Right renal cortex interstitium (tissue), 3 donors: ENCODE measurements around the gene AQP10. TPM values are rescaled to one million over a fixed set of nuclear protein-coding genes. Genes with fewer than 3 reads are reported as not detected.
"Not testable (repeated sequence)": the region's sequence is repeated elsewhere in the genome, so short reads cannot be mapped to it uniquely, and the experiment has no call there.

Experiments
- DNase-seq, 3 donors: peaks; one replicate each; pipeline ENCODE4 v3.0.0-alpha.2; 2013; ENCODE audit warnings: low read depth in 3 of 3, low spot score in 2 of 3
- polyA plus RNA-seq, 3 donors: library from polyadenylated mRNA; unstranded; fragments of 120-200 nt; gene quantifications; one replicate each; pipeline ENCODE4 v1.2.1, GENCODE V29; 2013; ENCODE audit not compliant: insufficient read length in 3 of 3

AQP10 gene
- polyA plus RNA-seq, 3 donors: 0.07 to 0.18 TPM; not detected in 1

- no peak for DNase-seq
These were observed 22.1 kb downstream of the AQP10 start for GRCh38 chr1:154342836-154343472.

DNA sequence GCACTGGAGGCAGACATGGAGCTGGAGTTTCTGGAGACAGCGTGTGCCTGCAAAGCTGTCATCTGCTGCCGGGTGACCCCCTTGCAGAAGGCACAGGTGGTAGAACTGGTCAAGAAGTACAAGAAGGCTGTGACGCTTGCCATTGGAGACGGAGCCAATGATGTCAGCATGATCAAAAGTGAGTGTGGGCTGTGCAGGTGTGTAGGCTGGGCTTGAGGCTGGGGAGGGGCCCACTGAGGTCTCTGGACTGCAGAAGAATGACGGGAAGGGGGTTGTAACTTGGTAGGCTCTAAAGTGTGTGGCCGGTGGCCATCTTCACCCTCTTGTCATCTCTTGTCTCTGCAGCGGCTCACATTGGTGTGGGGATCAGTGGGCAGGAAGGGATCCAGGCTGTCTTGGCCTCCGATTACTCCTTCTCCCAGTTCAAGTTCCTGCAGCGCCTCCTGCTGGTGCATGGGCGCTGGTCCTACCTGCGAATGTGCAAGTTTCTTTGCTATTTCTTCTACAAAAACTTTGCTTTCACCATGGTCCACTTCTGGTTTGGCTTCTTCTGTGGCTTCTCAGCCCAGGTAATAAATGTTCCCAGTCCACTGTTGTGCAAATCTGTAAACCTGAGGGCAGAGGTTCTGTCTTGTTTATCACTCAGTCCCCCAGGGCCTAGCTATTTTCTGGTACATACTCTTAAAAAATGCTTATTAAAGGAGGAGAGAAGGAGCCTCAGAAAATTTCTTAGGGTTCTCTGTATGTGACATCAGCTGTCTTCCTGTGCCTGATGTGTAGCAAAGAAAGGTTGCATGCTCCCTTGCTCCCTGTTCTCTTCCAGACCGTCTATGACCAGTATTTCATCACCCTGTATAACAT, 24.3 kb downstream of the AQP10 start:
- DNase-seq: no peak

GRCh38 chr1:154346276-154346917, 25.5 kb downstream of the AQP10 start:
- DNase-seq: no peak

GRCh38 chr1:154347961-154348360, 27.1 kb downstream of the AQP10 start:
- DNase-seq: no peak

DNA sequence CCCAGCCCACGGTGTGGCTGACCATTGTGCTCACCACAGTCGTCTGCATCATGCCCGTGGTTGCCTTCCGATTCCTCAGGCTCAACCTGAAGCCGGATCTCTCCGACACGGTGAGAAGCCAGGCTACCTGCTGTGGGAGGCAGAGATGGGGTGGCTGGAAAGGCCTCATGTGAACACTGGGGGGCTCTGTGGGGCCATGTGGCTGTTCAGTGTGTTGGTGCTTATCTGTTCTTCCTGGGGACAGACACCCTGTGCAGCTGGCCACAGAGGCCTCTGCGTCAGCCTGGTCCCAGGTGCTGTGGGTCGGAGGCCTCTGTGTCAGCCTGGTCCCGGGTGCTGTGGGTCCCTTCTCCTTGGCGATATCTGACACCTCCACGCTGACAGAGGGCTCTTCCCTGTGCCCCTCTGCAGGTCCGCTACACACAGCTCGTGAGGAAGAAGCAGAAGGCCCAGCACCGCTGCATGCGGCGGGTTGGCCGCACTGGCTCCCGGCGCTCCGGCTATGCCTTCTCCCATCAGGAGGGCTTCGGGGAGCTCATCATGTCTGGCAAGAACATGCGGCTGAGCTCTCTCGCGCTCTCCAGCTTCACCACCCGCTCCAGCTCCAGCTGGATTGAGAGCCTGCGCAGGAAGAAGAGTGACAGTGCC, 27.7 kb downstream of the AQP10 start:
- no peak for DNase-seq

DNA sequence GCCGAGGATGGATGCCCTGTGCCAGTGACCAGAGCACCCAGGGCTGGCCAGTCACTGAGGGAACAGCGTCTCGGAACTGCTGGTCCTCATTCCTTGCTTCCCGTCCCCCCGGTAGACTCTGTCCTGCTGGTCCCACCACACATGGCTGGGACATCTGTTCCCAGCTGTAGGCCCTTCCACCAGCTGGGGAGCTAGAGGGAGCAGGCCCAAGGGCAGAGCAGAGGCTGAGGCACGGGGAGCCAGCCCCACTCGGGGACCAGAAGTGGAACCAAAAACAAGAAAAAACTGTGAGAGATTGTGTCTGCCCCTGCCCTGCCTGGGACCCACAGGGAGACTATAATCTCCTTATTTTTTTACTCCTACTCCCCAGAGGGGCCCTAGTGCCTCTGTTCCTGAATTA, 28.2 kb downstream of the AQP10 start:
- no peak for DNase-seq

DNA sequence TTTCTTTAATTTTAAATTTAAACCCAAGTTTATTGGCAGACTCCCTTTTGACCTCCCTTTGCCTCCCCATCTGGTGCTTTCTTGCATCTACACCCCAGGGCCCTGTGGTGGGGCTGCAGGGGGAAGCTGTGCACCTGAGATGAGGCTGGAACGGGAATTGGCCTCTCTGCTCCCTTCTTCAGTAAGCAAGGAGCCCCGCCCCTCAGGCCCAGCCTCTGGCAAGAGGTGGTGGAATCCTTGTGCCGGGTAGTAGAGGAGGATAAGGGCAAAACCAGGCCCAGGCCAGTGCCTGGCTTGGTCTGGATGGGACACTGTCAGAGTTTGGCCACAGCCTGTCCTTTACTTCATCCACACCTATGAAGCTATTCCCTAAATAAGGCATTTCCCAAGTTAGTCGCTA, 29.5 kb downstream of the AQP10 start:
- DNase-seq: no peak

- DNase-seq: no peak
These were observed 30.6 kb downstream of the AQP10 start for GRCh38 chr1:154351363-154352068.

DNA sequence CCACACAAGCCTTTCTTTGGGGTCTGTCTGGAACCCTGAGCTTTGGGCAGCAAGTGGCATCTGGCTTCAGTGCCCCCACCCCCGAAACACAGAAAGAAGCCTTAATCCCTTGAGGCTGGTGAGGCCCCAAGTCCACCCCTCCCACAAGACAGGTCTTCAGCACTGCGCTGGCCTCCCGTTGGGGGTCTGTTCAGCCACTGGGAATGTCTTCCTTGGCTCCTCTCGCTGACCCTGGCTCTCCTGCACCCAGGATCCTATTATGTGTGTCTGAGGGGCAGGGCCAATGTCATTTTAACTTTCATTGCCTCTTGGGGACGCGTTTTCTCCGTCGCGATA, 31.3 kb downstream of the AQP10 start:
- no peak for DNase-seq

DNA sequence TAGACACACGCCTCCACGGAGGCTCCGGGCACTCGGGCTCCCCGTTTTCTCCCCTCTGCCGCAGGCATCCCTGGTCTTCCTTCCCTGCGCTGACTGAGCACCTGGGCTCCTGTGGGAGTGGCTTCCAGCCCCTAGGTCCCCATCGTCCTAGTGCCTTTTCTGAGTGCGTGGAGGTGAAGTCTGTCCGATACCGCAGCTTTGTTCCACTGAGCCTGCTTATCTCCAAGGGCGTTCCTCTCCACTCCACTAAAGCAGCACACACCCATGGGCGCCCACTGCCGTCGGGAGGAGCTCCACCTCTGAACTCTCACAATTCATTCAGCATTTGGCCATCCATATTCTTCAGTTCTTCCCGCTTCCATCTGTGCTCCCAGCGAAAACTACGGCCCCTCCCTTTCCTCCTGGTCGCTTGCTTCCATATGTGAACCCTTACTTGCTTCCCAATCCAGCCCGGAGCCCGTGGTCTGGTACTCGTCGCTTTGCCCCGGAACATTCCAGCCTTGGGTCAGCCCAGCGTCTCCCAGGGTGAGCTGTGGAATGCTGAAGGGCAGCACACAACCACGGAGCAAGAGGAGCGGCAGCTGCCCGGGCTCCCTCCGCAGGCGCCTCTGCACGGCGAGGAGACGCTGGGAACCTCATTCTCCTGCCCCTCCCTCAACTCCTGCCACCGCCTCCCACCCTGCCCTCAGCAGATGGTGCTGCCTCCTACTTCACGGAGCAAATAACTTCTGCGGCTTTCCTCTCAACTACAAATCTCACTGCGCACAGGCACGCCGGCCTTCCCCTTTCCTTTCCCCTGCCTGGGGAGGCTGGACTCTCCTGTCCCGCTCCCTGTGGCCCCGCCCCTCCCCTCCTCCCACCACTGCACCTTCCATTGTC, 31.9 kb downstream of the AQP10 start:
- no peak for DNase-seq

DNA sequence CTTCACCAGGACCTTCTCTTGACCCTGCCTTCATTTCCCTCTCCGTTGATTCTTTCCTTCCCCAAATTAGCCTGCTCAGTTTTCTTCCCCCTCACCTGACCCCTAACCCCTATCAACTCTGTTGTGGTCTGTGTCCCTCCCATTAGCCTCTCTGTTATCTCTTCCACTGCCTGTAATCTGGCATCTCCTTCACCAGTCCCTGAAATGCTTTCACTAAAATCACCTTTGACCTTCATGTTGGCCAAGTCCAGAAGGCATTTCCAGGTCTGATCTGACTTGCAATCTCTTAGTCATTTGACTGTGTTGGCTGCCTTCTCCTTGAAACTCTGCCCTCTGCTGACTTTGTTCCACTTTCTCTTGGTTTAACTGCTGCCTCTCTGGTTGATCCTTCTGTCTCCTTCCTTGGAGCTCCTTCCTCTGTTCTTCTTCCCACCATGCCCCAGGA, 32.6 kb downstream of the AQP10 start:
- DNase-seq: no peak

- no peak for DNase-seq
These were observed 33.1 kb downstream of the AQP10 start for GRCh38 chr1:154353966-154354365.

GRCh38 chr1:154358519-154358918, 37.6 kb downstream of the AQP10 start:
- no peak for DNase-seq

DNA sequence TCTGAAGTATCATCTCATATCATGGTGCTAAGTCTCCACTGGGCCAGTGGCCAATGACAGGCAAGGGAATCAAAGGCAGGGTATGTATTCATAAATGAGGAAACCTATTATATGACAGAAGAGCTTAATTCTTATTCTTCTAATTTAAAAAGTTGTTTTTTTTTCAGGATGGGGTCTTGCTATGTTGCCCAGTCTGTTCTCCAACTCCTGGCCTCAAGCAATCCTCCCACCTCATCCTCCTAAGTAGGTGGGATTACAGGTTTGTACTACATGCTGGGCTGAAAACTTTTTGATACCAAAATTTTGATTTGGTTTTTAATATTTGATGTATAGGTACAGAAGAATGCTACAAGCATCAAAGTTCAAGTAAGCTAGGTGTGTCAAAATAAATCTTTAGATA, 39.4 kb downstream of the AQP10 start:
- DNase-seq: no peak

- DNase-seq: not testable (repeated sequence)
These were observed 40.0 kb downstream of the AQP10 start for GRCh38 chr1:154360881-154361280.

DNA sequence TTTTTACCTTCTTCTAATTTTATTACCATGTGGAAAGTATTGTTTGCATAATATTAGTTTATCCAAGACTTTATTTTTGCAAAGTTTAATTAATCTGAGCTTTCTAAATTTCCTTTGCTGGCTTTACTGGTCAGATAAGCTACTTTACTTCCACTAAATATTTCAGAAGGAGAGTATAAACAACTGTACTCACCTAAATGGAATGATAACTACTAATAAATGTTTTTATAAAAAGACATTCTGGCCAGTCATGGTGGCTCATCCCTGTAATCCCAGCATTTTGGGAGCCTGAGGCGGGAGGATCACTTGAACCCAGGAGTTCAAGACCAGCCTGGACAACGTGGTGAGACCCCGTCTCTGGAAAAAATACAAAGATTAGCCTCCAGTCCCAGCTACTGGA, 40.5 kb downstream of the AQP10 start:
- no peak for DNase-seq

DNA sequence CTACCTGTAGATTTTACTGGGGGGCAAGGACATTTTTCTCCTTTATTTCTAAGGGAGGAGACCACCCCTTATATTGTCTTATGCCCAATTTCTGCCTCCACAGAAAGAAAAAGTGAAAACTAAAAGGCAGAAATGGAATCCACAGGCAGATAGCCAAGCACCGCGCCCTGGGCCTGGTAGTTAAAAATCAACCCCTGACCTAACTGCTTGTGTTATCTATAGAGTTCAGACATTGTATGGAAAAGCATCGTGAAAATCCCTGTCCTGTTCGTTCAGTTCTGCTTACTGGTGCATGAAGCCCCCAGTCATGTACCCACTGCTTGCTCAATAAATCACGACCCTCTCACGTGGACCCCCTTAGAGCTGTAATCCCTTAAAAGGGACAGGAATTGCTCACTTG, 50.5 kb downstream of the AQP10 start:
- DNase-seq: no peak

GRCh38 chr1:154373777-154374357, 53.0 kb downstream of the AQP10 start:
- DNase-seq: not testable (repeated sequence)
